SK-N-SH (cell line): Measurements from ENCODE around the gene RNF215. TPM values are rescaled to one million over a fixed set of nuclear protein-coding genes. Genes with fewer than 3 reads are reported as not detected.

Source experiments
- CTCF ChIA-PET: fragments of 300-600, 350-600 bp; formaldehyde crosslinking; extraction: SDS; loops from one replicate; lab custom pipeline; 2021; lab: Yijun Ruan, JAX
- POLR2A ChIA-PET: fragments of 350-600 bp; sonication (Branson Sonifier 250); formaldehyde crosslinking; extraction: SDS; loops from one replicate; lab custom pipeline; 2020; ENCODE audit warnings: antibody characterized with exemption, inconsistent platforms; lab: Yijun Ruan, JAX
- DNase-seq: peaks from one replicate; pipeline ENCODE4 v3.0.0; 2012
- H2AFZ ChIP-seq: fragments of 200-600 bp; sonication (generic); 2 replicates; pipeline ENCODE4 v1.8.1; 2016; ENCODE audit warnings: antibody characterized with exemption, mild to moderate bottlenecking, low read depth
- H3F3A ChIP-seq: fragments of 200-600 bp; sonication (generic); replicated peaks from 2 replicates; pipeline ENCODE3; 2016; ENCODE audit warnings: antibody characterized with exemption, mild to moderate bottlenecking; ENCODE audit not compliant: insufficient read depth
- H3K27ac ChIP-seq, 2 experiments: fragments of 200-500 bp in 1 of 2; fragments of 200-600 bp in 1 of 2; sonication (Bioruptor generic) in 1 of 2; sonication (generic), shearing (Covaris generic) in 1 of 2; 2 replicates each; pipeline versions ENCODE4 v1.5.1 to v1.6.1; 2014 to 2016; ENCODE audit warnings: low read depth in 2 of 2, inconsistent platforms in 1 of 2, low read length in 1 of 2, mild to moderate bottlenecking in 1 of 2, mixed read lengths in 1 of 2
- H3K27me3 ChIP-seq: fragments of 200-600 bp; sonication (generic), shearing (Covaris generic); 2 replicates; pipeline ENCODE4 v1.6.1; 2016; ENCODE audit warnings: mixed run types; ENCODE audit not compliant: insufficient read depth
- H3K36me3 ChIP-seq, 2 experiments: fragments of 200-500 bp in 1 of 2; fragments of 200-600 bp in 1 of 2; sonication (Bioruptor generic) in 1 of 2; sonication (generic) in 1 of 2; replicated peaks in 1 of 2; 2 replicates each; pipeline versions ENCODE3 to v1.5.1; 2014 to 2016; ENCODE audit warnings: low read length in 1 of 2, mild to moderate bottlenecking in 1 of 2; ENCODE audit not compliant: insufficient read depth in 2 of 2, control insufficient read depth in 1 of 2
- H3K4me1 ChIP-seq, 2 experiments: fragments of 200-500 bp in 1 of 2; fragments of 200-600 bp in 1 of 2; sonication (Bioruptor generic) in 1 of 2; sonication (generic), shearing (Covaris generic) in 1 of 2; 2 replicates each; pipeline versions ENCODE4 v1.5.1 to v1.6.1; 2014 to 2016; ENCODE audit warnings: low read depth in 1 of 2, low read length in 1 of 2, mixed run types in 1 of 2; ENCODE audit not compliant: insufficient read depth in 2 of 2, control insufficient read depth in 1 of 2
- H3K4me2 ChIP-seq: fragments of 200-600 bp; sonication (generic), shearing (Covaris generic); 2 replicates; pipeline ENCODE4 v1.6.1; 2017; ENCODE audit warnings: mixed run types
- H3K4me3 ChIP-seq, 2 experiments: fragments of 200-500 bp in 1 of 2; fragments of 200-600 bp in 1 of 2; sonication (Bioruptor generic) in 1 of 2; sonication (generic), shearing (Covaris generic) in 1 of 2; 2 replicates each; pipeline versions ENCODE4 v1.5.1 to v1.8.1; 2014 to 2016; ENCODE audit warnings: low read depth in 2 of 2, inconsistent platforms in 1 of 2, low read length in 1 of 2, mild to moderate bottlenecking in 1 of 2, mixed read lengths in 1 of 2, moderate library complexity in 1 of 2
- H3K79me2 ChIP-seq: fragments of 200-600 bp; sonication (generic); 2 replicates; pipeline ENCODE4 v1.8.1; 2017; ENCODE audit warnings: mild to moderate bottlenecking; ENCODE audit not compliant: insufficient read depth
- H3K9ac ChIP-seq: fragments of 200-600 bp; sonication (generic); 2 replicates; pipeline ENCODE4 v1.6.1; 2017; ENCODE audit warnings: mixed run types
- H3K9me2 ChIP-seq: fragments of 200-600 bp; sonication (generic); 2 replicates; pipeline ENCODE4 v1.6.1; 2017; ENCODE audit warnings: mixed run types
- H3K9me3 ChIP-seq: fragments of 200-600 bp; sonication (generic); 2 replicates; pipeline ENCODE4 v1.6.1; 2017; ENCODE audit warnings: mixed run types, mild to moderate bottlenecking, moderate library complexity
- H4K20me1 ChIP-seq: fragments of 200-600 bp; sonication (generic); 2 replicates; pipeline ENCODE4 v1.6.1; 2017; ENCODE audit warnings: mild to moderate bottlenecking, mixed run types; ENCODE audit not compliant: insufficient read depth
- CHD2 ChIP-seq: fragments of 150-350 bp; IDR thresholded peaks from 2 replicates; pipeline ENCODE4 v1.6.1; 2018; ENCODE audit warnings: low read length; ENCODE audit not compliant: partially characterized antibody
- EZH2phosphoT487 ChIP-seq: fragments of 200-600 bp; sonication (generic); IDR thresholded peaks from 2 replicates; pipeline ENCODE4 v1.6.1; 2017; ENCODE audit warnings: low read depth, mixed run types, mild to moderate bottlenecking, antibody characterized with exemption, moderate library complexity, borderline replicate concordance
- FOSL2 ChIP-seq: IDR thresholded peaks from 2 replicates; pipeline ENCODE4 v1.4.0; 2012; ENCODE audit warnings: low read depth, mild to moderate bottlenecking, moderate library complexity, borderline replicate concordance
- FOXJ3 ChIP-seq: sonication (generic); formaldehyde crosslinking; IDR thresholded peaks from 2 replicates; pipeline ENCODE4 v1.5.1; 2020; ENCODE audit warnings: mild to moderate bottlenecking, missing genetic modification reagents
- GATA2 ChIP-seq: sonication (generic); formaldehyde crosslinking; IDR thresholded peaks from 2 replicates; pipeline ENCODE4 v1.5.0; 2020; ENCODE audit warnings: mild to moderate bottlenecking, missing genetic modification reagents
- IRF3 ChIP-seq: fragments of 150-350 bp; IDR thresholded peaks from 2 replicates; pipeline ENCODE4 v1.6.1; 2016; ENCODE audit warnings: mild to moderate bottlenecking, low read depth, low read length
- JUND ChIP-seq: IDR thresholded peaks from 2 replicates; pipeline ENCODE4 v1.4.0; 2012
- MXI1 ChIP-seq: IDR thresholded peaks from 2 replicates; pipeline ENCODE4 v1.6.1; 2012; ENCODE audit warnings: mild to moderate bottlenecking, low read depth, low read length, improper control_type of control experiment
- NRF1 ChIP-seq: IDR thresholded peaks from 2 replicates; pipeline ENCODE4 v1.6.1; 2012; ENCODE audit warnings: low read depth, mild to moderate bottlenecking, low read length
- POLR2AphosphoS5 ChIP-seq: IDR thresholded peaks from 2 replicates; pipeline ENCODE4 v1.6.1; 2012; ENCODE audit warnings: low read depth, low read length
- REST ChIP-seq: IDR thresholded peaks from 2 replicates; pipeline ENCODE4 v1.6.1; 2012; ENCODE audit warnings: mild to moderate bottlenecking, low read depth, low read length, moderate library complexity
- SIN3A ChIP-seq: IDR thresholded peaks from 2 replicates; pipeline ENCODE4 v1.6.1; 2012; ENCODE audit warnings: low read depth, mild to moderate bottlenecking, low read length, moderate library complexity, borderline replicate concordance
- USF1 ChIP-seq: IDR thresholded peaks from 2 replicates; pipeline ENCODE4 v1.4.0; 2012; ENCODE audit warnings: low read depth, borderline replicate concordance
- WGBS: methylation state at CpG from one replicate; pipeline ENCODE4 v1.1.6; 2017; ENCODE audit warnings: low lambda C conversion rate; 5-methylcytosine and 5-hydroxymethylcytosine counted together
- polyA plus RNA-seq, 3 experiments: library from polyadenylated mRNA; depleted of rRNA; stranded (reverse); fragments of >200 nt; gene quantifications; 2 replicates each; pipeline ENCODE4 v1.2.3, GENCODE V29; 2012
- TF ChIP-seq, protein P1 (sequence below): fragments of 150-350 bp; IDR thresholded peaks from 2 replicates; pipeline ENCODE4 v1.6.1; 2017; ENCODE audit warnings: antibody characterized with exemption, low read length, low read depth, borderline replicate concordance

The RNF215 gene
- polyA plus RNA-seq, 1 of the 3 experiments (the other 2 are of a cell fraction), result 28.6 TPM

- no peak for DNase-seq
- H3K9me2 ChIP-seq, result no peaks in the 10 kb centered on the region
- H4K20me1 ChIP-seq, result no peaks in the 10 kb centered on the region
- no peak overlapping the region for H2AFZ ChIP-seq
- H3K36me3 ChIP-seq, result no peaks in the 10 kb centered on the region
- TF ChIP-seq FOXJ3 (CRISPR knock-in tag) (no peak), REST (no peak), USF1 (no peak), EZH2phosphoT487 (no peak), NRF1 (no peak), MXI1 (no peak), GATA2 (CRISPR knock-in tag) (no peak), POLR2AphosphoS5 (no peak), IRF3 (no peak), CHD2 (no peak), JUND (no peak), FOSL2 (no peak), SIN3A (no peak)
- TF ChIP-seq, protein P1, sequence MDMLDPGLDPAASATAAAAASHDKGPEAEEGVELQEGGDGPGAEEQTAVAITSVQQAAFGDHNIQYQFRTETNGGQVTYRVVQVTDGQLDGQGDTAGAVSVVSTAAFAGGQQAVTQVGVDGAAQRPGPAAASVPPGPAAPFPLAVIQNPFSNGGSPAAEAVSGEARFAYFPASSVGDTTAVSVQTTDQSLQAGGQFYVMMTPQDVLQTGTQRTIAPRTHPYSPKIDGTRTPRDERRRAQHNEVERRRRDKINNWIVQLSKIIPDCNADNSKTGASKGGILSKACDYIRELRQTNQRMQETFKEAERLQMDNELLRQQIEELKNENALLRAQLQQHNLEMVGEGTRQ, result no peak
- no peak overlapping the region for H3K9ac ChIP-seq
- H3K4me3 ChIP-seq, result no peak overlapping the region
- ChIA-PET CTCF (interaction anchor here (2.0 kb wide), 2 partner anchors 14 to 39 kb away, joined by 6 to 7 read pairs; no protein-coding TSS in a partner anchor), POLR2A (no interaction called here)
- WGBS, result 70% methylated on average over 4 of the region's 4 CpGs
- H3F3A ChIP-seq, result peaks cover 8% of the 10 kb centered on the region
- H3K4me2 ChIP-seq, result no peak overlapping the region
- H3K27me3 ChIP-seq, result no peaks in the 10 kb centered on the region
- H3K27ac ChIP-seq, result no peak overlapping the region
- no peaks in the 10 kb centered on the region for H3K79me2 ChIP-seq
- H3K9me3 ChIP-seq, result no peaks in the 10 kb centered on the region
- peaks cover 0 to 11% of the 10 kb centered on the region in 2 experiments; a peak in 2 of 4 replicates for H3K4me1 ChIP-seq
These were observed 42.7 kb upstream of the RNF215 start for GRCh38 chr22:30429887-30430286.
